PC-9 (cell line): ENCODE data around the gene HTRA1.

Source experiments
- EZH2 ChIP-seq: fragments of 200-600 bp; sonication (generic); IDR thresholded peaks from 2 replicates; pipeline ENCODE4 v1.8.0; 2017; ENCODE audit warnings: antibody characterized with exemption, low read depth
- TF ChIP-seq, protein P1 (sequence below): fragments of 200-600 bp; sonication (generic); conservative IDR thresholded peaks from 2 replicates; pipeline ENCODE4 v1.6.1; 2017; ENCODE audit warnings: mixed run types, antibody characterized with exemption, mild to moderate bottlenecking, moderate library complexity

GRCh38 chr10:122465401-122466040 lies 4.2 kb downstream of the HTRA1 start:
- TF ChIP-seq, protein P1, sequence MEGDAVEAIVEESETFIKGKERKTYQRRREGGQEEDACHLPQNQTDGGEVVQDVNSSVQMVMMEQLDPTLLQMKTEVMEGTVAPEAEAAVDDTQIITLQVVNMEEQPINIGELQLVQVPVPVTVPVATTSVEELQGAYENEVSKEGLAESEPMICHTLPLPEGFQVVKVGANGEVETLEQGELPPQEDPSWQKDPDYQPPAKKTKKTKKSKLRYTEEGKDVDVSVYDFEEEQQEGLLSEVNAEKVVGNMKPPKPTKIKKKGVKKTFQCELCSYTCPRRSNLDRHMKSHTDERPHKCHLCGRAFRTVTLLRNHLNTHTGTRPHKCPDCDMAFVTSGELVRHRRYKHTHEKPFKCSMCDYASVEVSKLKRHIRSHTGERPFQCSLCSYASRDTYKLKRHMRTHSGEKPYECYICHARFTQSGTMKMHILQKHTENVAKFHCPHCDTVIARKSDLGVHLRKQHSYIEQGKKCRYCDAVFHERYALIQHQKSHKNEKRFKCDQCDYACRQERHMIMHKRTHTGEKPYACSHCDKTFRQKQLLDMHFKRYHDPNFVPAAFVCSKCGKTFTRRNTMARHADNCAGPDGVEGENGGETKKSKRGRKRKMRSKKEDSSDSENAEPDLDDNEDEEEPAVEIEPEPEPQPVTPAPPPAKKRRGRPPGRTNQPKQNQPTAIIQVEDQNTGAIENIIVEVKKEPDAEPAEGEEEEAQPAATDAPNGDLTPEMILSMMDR: no peak
- TF ChIP-seq EZH2: no peak
